Loucy (cell line): ENCODE measurements around the gene PAQR3.

Experiments
- CTCF ChIP-seq: fragments of 200-600 bp; sonication (generic); conservative IDR thresholded peaks from 2 replicates; pipeline ENCODE4 v1.5.1; 2014; ENCODE audit warnings: mild to moderate bottlenecking, antibody characterized with exemption, low read length
- EZH2phosphoT487 ChIP-seq: fragments of 200-600 bp; IDR thresholded peaks from 2 replicates; pipeline ENCODE4 v1.6.1; 2018; ENCODE audit warnings: antibody characterized with exemption, mild to moderate bottlenecking, moderate library complexity, borderline replicate concordance

GRCh38 chr4:78930016-78930629, 9.1 kb downstream of the PAQR3 start:
- no peak for TF ChIP-seq CTCF
- no peak for TF ChIP-seq EZH2phosphoT487
